Measurements from ENCODE around the gene SAP30L.

The SAP30L gene

DNA sequence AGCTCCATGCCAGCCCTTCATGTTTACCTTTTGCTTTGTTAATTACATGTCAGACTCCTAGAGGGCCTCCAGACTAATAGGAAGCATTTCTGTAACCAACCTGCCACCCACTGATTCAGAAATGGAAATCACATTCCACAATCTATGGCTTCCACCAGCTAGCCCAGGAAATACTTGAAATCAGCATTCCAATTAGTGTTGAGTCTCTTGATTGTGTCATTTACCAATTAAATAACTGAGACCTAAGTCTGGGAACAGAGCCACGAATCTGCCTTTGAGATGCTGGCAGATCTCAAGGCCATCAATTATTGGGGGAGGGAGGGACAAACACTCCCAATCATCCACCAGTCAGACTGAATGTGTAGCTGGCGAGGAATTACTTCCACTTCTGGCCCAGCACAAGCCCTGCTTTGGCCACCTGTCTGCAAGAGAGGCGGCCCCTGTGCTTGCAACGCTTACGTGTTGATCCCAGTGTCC, 27.4 kb upstream of the SAP30L start:
- TF ChIP-seq, protein P1, sequence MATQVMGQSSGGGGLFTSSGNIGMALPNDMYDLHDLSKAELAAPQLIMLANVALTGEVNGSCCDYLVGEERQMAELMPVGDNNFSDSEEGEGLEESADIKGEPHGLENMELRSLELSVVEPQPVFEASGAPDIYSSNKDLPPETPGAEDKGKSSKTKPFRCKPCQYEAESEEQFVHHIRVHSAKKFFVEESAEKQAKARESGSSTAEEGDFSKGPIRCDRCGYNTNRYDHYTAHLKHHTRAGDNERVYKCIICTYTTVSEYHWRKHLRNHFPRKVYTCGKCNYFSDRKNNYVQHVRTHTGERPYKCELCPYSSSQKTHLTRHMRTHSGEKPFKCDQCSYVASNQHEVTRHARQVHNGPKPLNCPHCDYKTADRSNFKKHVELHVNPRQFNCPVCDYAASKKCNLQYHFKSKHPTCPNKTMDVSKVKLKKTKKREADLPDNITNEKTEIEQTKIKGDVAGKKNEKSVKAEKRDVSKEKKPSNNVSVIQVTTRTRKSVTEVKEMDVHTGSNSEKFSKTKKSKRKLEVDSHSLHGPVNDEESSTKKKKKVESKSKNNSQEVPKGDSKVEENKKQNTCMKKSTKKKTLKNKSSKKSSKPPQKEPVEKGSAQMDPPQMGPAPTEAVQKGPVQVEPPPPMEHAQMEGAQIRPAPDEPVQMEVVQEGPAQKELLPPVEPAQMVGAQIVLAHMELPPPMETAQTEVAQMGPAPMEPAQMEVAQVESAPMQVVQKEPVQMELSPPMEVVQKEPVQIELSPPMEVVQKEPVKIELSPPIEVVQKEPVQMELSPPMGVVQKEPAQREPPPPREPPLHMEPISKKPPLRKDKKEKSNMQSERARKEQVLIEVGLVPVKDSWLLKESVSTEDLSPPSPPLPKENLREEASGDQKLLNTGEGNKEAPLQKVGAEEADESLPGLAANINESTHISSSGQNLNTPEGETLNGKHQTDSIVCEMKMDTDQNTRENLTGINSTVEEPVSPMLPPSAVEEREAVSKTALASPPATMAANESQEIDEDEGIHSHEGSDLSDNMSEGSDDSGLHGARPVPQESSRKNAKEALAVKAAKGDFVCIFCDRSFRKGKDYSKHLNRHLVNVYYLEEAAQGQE (IDR thresholded peaks at IDR 0.05; ENCODE audit: low read depth) = no peak
- no peak for TF ChIP-seq EP300 (IDR thresholded peaks at IDR 0.05; ENCODE audit: borderline replicate concordance)
- no peak for TF ChIP-seq TCF12 (IDR thresholded peaks at IDR 0.05; ENCODE audit: low read depth)
- TF ChIP-seq NFIC (IDR thresholded peaks at IDR 0.05) = no peak
- no peak for TF ChIP-seq RAD21 (IDR thresholded peaks at IDR 0.05; ENCODE audit: low read depth)

DNA sequence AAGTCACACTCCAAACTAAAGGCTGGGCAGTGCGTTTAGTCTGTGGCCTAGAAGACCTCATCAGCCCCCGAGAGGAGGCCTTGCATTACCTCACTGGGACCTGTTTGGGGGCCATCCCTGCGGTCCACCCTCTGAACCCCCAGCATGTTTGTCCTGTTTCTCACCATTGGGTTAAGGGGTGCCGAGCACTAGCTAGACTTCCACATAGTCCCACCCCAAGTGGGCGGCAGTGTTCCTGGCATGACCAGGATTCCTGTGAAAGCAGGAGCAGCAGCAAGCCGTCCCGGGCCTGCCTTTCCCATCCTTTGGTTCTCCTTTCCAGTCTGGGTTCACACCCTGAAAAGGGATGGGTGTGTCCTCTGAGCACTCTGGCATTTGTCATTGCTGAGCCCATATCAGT, 26.6 kb upstream of the SAP30L start:
- no peak for TF ChIP-seq CEBPB (IDR thresholded peaks at IDR 0.05)
- TF ChIP-seq FOXM1 (IDR thresholded peaks at IDR 0.05; ENCODE audit: borderline replicate concordance, low read depth) = no peak

- TF ChIP-seq RAD21 (IDR thresholded peaks at IDR 0.05; ENCODE audit: low read depth) = peak; percentile 47
- TF ChIP-seq MAX (IDR thresholded peaks at IDR 0.05) = no peak
- TF ChIP-seq CEBPB (IDR thresholded peaks at IDR 0.05) = no peak
Observed at GRCh38 chr5:154421868-154422267, 23.9 kb upstream of the SAP30L start.

DNA sequence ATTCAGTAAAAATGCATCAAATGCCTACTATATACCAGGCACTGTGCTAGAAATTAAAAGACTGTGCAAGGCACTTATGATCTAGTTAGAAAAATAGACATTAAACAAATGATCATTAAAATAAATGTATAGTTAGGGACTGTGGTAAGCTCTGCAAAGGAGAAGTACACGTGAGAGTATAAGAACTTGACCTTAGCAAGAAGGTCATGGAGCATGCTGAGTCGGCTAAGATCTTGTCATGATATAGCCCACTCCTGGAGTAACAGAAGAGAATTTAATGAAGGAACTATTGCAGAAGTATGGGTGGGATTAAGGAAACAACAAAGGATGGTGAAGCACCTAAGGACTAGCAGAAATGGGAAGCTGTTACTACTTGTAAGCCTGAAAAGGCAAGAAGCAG, 23.5 kb upstream of the SAP30L start:
- TF ChIP-seq, protein P1 (IDR thresholded peaks at IDR 0.05; ENCODE audit: low read depth) = no peak

- TF ChIP-seq TAF1 (IDR thresholded peaks at IDR 0.05; ENCODE audit: low read depth) (no peak), CREB1 (IDR thresholded peaks at IDR 0.05; ENCODE audit: low read depth) (no peak), RAD21 (IDR thresholded peaks at IDR 0.05; ENCODE audit: low read depth) (no peak)
- TF ChIP-seq, protein P2, sequence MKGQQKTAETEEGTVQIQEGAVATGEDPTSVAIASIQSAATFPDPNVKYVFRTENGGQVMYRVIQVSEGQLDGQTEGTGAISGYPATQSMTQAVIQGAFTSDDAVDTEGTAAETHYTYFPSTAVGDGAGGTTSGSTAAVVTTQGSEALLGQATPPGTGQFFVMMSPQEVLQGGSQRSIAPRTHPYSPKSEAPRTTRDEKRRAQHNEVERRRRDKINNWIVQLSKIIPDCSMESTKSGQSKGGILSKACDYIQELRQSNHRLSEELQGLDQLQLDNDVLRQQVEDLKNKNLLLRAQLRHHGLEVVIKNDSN (IDR thresholded peaks at IDR 0.05) = no peak
- TF ChIP-seq, protein P1 (IDR thresholded peaks at IDR 0.05; ENCODE audit: low read depth) = no peak
Observed at GRCh38 chr5:154428208-154428607, 17.6 kb upstream of the SAP30L start.

GRCh38 chr5:154429341-154429740, 16.5 kb upstream of the SAP30L start:
- TF ChIP-seq EGR1 (IDR thresholded peaks at IDR 0.05) (no peak), TCF12 (IDR thresholded peaks at IDR 0.05; ENCODE audit: low read depth) (no peak), MAX (IDR thresholded peaks at IDR 0.05) (no peak), CREB1 (IDR thresholded peaks at IDR 0.05; ENCODE audit: low read depth) (no peak)

DNA sequence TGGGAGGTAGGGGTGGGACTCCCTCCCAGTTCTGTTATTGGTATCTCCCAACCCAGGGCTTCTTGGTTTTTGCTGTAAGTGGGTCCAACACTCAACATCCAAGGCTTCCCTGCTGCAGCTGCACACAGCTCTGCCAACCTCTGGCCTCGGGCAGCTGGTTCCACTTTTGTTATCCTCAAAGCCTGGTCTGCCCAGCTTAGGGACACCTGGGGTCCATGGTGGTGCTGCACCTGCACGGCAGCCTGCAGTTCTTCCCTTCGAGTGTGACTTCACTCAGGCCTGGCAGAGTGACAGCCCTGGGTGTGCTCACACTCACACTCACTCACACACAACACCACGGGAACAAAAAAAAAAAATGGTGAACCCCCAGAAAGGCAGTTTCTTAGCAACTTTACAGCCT, 15.3 kb upstream of the SAP30L start:
- TF ChIP-seq CREB1 (IDR thresholded peaks at IDR 0.05; ENCODE audit: low read depth) (no peak), TEAD4 (IDR thresholded peaks at IDR 0.05) (no peak), RAD21 (IDR thresholded peaks at IDR 0.05; ENCODE audit: low read depth) (no peak)

Measured in Ishikawa (cell line).